ENCODE data around the gene UQCR11.

- TF ChIP-seq EZH2 (IDR thresholded peaks at IDR 0.05) = no peak
- no peak for TF ChIP-seq POLR2AphosphoS5 (IDR thresholded peaks at IDR 0.05; ENCODE audit: borderline replicate concordance, low read depth, low read length)
- no peak for TF ChIP-seq FOXP2 (optimal IDR thresholded peaks at IDR 0.05; ENCODE audit: control extremely low read depth, extremely low read length, insufficient read depth)
Observed at GRCh38 chr19:1653300-1653628, 48.0 kb upstream of the UQCR11 start.

Data from SK-N-MC (cell line).